HL-60 (cell line): ENCODE results near the gene DNAH12.

ENCODE experiments used
- POLR2AphosphoS5 ChIP-seq: IDR thresholded peaks from 2 replicates; pipeline ENCODE4 v1.6.1; 2012; ENCODE audit warnings: low read depth
- TF ChIP-seq, protein P1 (sequence below): IDR thresholded peaks from one replicate; pipeline ENCODE4 v1.5.1; 2011; ENCODE audit warnings: low read length, control low read depth, inconsistent platforms; ENCODE audit not compliant: insufficient read depth

DNA sequence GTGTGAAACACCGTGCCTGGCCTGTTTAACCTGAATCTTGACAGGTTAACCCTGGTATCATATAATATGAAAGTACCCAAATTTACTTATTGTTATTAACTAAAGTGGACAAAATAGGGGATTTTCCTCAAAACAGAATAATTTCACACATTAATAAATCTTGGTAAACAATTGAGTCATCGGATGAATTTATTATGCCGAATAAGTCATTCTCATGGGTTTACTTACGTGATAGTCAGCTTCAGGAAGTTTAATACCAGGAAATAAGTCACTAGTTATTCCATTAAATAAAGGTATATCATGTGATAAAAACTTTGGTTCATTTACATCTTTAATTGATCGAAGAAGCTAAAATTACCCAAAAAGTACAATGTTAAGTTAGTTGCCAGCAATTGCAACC lies 99.7 kb downstream of the DNAH12 start:
- TF ChIP-seq, protein P1, sequence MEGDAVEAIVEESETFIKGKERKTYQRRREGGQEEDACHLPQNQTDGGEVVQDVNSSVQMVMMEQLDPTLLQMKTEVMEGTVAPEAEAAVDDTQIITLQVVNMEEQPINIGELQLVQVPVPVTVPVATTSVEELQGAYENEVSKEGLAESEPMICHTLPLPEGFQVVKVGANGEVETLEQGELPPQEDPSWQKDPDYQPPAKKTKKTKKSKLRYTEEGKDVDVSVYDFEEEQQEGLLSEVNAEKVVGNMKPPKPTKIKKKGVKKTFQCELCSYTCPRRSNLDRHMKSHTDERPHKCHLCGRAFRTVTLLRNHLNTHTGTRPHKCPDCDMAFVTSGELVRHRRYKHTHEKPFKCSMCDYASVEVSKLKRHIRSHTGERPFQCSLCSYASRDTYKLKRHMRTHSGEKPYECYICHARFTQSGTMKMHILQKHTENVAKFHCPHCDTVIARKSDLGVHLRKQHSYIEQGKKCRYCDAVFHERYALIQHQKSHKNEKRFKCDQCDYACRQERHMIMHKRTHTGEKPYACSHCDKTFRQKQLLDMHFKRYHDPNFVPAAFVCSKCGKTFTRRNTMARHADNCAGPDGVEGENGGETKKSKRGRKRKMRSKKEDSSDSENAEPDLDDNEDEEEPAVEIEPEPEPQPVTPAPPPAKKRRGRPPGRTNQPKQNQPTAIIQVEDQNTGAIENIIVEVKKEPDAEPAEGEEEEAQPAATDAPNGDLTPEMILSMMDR, result no peak
- no peak for TF ChIP-seq POLR2AphosphoS5
